Activated gamma-delta T cell treated with Interleukin-2 at 50 U/mL for 16 hours (primary cell): Measurements from ENCODE around the gene KCNK16.
A peak's percentile ranks its signal among the peaks of the same experiment; 100 is the strongest.
"Not testable (repeated sequence)": the region's sequence is repeated elsewhere in the genome, so short reads cannot be mapped to it uniquely, and the experiment has no call there.

Experiments used
- DNase-seq: peaks from one replicate; pipeline ENCODE4 v3.0.0-alpha.2; 2020

Gene KCNK16

GRCh38 chr6:39304951-39305350 is 17.6 kb downstream of the KCNK16 start:
- DNase-seq: no peak

GRCh38 chr6:39303425-39304153 is 18.9 kb downstream of the KCNK16 start:
- DNase-seq: no peak

GRCh38 chr6:39302669-39303424 is 19.7 kb downstream of the KCNK16 start:
- DNase-seq: peak; percentile 86

- no peak for DNase-seq
Measured at GRCh38 chr6:39302011-39302410, 20.5 kb downstream of the KCNK16 start.

GRCh38 chr6:39301606-39302005 is 20.9 kb downstream of the KCNK16 start:
- DNase-seq: no peak

- no peak for DNase-seq
Measured at GRCh38 chr6:39300739-39301138, 21.8 kb downstream of the KCNK16 start.

GRCh38 chr6:39298061-39298460 is 24.4 kb downstream of the KCNK16 start:
- DNase-seq: no peak

GRCh38 chr6:39296745-39297640 is 25.5 kb downstream of the KCNK16 start:
- no peak for DNase-seq

- no peak for DNase-seq
Measured at GRCh38 chr6:39295611-39296011, 26.9 kb downstream of the KCNK16 start.

- DNase-seq: no peak
Measured at GRCh38 chr6:39294899-39295298, 27.6 kb downstream of the KCNK16 start.

GRCh38 chr6:39294133-39294532 is 28.4 kb downstream of the KCNK16 start:
- DNase-seq: no peak

- DNase-seq: no peak
Measured at GRCh38 chr6:39292637-39293036, 29.9 kb downstream of the KCNK16 start.

- no peak for DNase-seq
Measured at GRCh38 chr6:39289490-39289889, 33.0 kb downstream of the KCNK16 start.

GRCh38 chr6:39287601-39288000 is 34.9 kb downstream of the KCNK16 start:
- DNase-seq: no peak

GRCh38 chr6:39286596-39286995 is 35.9 kb downstream of the KCNK16 start:
- not testable (repeated sequence) for DNase-seq

GRCh38 chr6:39282774-39283173 is 39.7 kb downstream of the KCNK16 start:
- no peak for DNase-seq

- no peak for DNase-seq
Measured at GRCh38 chr6:39281312-39281980, 41.1 kb downstream of the KCNK16 start.

GRCh38 chr6:39280247-39280731 is 42.2 kb downstream of the KCNK16 start:
- DNase-seq: no peak

GRCh38 chr6:39279539-39279938 is 43.0 kb downstream of the KCNK16 start:
- no peak for DNase-seq

- no peak for DNase-seq
Measured at GRCh38 chr6:39276379-39276995, 46.0 kb downstream of the KCNK16 start.

- DNase-seq: no peak
Measured at GRCh38 chr6:39274903-39275302, 47.6 kb downstream of the KCNK16 start.

GRCh38 chr6:39274471-39274870 is 48.0 kb downstream of the KCNK16 start:
- DNase-seq: no peak
